ENCODE data around the gene TNS3. TPM values are rescaled to one million over a fixed set of nuclear protein-coding genes. Genes with fewer than 3 reads are reported as not detected.

Gene TNS3
- polyA plus RNA-seq, 1 of the 3 experiments (the other 2 are of a cell fraction) = 72.3 TPM

DNA sequence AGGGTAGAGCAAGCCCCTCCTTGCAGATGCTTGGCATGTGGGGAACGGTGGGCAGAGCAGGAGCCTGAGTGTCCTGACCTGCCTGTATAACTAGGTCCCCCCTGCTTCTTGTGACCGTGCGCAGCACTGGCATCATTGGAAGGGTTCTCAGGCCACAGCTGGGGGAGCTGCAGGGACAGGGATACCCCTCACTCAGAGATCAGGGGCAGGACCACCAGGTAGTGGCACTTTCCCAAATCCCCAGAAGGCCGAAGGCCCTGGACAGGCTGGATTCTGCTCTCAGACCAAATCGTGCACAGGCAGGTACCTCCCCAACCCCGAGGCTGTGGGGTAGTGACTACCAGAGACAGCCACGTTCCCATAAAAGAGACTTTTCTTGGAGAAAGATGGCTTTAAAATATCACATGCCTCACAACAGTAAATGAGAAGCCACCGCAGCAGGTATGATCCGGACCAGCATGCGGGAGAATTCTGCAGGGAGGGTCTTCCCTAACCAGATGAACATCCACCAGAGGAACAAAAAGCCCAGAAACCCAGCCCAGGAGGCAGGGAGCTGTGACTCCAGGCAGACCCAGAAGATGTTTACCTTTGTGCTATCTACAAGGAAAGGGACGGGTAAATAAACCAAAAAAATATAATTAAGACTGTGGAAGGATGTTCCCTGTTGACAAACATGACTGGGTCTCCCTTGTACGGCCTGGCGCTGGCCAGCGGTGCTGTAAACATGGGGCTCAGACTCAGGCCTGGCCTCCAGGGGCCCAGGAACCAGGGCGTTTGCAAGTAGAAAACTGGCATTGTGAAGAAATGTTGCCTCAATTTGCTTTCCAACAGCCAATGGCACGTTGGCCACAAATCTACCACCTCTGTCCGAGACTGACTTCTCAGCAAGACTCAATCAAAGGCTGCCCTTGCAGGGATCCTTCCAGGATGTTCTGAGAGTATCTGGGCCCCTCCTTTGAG lies 180.0 kb downstream of the TNS3 start:
- CTCF ChIA-PET = interaction anchor here (1.0 kb wide), 1 partner anchor 22 kb away, joined by 3 read pairs; no protein-coding TSS in a partner anchor
- Histone ChIP-seq H3K27ac (ENCODE audit: low read depth in 2 of 2, low read length in 1 of 2) (no peak overlapping the region), H3F3A (replicated peaks; ENCODE audit: insufficient read depth) (peaks cover 7% of the 10 kb centered on the region), H4K20me1 (ENCODE audit: insufficient read depth) (no peaks in the 10 kb centered on the region), H3K9me2 (no peaks in the 10 kb centered on the region), H2AFZ (ENCODE audit: low read depth) (no peak overlapping the region), H3K4me2 (no peak overlapping the region), H3K36me3 (replicated peaks in 1 of 2; ENCODE audit: control insufficient read depth in 1 of 2, insufficient read depth in 2 of 2, low read length in 1 of 2) (peaks cover 34 to 66% of the 10 kb centered on the region in 2 experiments), H3K4me1 (ENCODE audit: control insufficient read depth in 1 of 2, insufficient read depth in 2 of 2, low read depth in 1 of 2, low read length in 1 of 2) (peaks cover 0 to 18% of the 10 kb centered on the region in 2 experiments; a peak in 1 of 4 replicates), H3K79me2 (ENCODE audit: insufficient read depth) (no peaks in the 10 kb centered on the region), H3K4me3 (ENCODE audit: low read depth in 2 of 2, low read length in 1 of 2) (no peak overlapping the region), H3K27me3 (ENCODE audit: insufficient read depth) (no peaks in the 10 kb centered on the region), H3K9me3 (no peaks in the 10 kb centered on the region), H3K9ac (no peak overlapping the region)
- no peak for TF ChIP-seq MXI1 (IDR thresholded peaks at IDR 0.05; ENCODE audit: low read depth, low read length)
- no peak for TF ChIP-seq RXRA (IDR thresholded peaks at IDR 0.05; ENCODE audit: borderline replicate concordance, low read depth)
- no peak for TF ChIP-seq SIN3A (IDR thresholded peaks at IDR 0.05; ENCODE audit: borderline replicate concordance, low read depth, low read length)
- TF ChIP-seq TAF1 (IDR thresholded peaks at IDR 0.05; ENCODE audit: borderline replicate concordance, low read depth, low read length) = no peak
- TF ChIP-seq NFIC (IDR thresholded peaks at IDR 0.05; ENCODE audit: borderline replicate concordance) = no peak
- TF ChIP-seq RCOR1 (IDR thresholded peaks at IDR 0.05; ENCODE audit: low read length) = no peak
- no peak for TF ChIP-seq POLR2AphosphoS5 (IDR thresholded peaks at IDR 0.05; ENCODE audit: low read depth, low read length)
- TF ChIP-seq JUND (IDR thresholded peaks at IDR 0.05) = no peak
- no peak for TF ChIP-seq NRF1 (IDR thresholded peaks at IDR 0.05; ENCODE audit: low read depth, low read length)
- no peak for TF ChIP-seq CHD2 (IDR thresholded peaks at IDR 0.05; ENCODE audit: low read length, partially characterized antibody)
- TF ChIP-seq, protein P1, sequence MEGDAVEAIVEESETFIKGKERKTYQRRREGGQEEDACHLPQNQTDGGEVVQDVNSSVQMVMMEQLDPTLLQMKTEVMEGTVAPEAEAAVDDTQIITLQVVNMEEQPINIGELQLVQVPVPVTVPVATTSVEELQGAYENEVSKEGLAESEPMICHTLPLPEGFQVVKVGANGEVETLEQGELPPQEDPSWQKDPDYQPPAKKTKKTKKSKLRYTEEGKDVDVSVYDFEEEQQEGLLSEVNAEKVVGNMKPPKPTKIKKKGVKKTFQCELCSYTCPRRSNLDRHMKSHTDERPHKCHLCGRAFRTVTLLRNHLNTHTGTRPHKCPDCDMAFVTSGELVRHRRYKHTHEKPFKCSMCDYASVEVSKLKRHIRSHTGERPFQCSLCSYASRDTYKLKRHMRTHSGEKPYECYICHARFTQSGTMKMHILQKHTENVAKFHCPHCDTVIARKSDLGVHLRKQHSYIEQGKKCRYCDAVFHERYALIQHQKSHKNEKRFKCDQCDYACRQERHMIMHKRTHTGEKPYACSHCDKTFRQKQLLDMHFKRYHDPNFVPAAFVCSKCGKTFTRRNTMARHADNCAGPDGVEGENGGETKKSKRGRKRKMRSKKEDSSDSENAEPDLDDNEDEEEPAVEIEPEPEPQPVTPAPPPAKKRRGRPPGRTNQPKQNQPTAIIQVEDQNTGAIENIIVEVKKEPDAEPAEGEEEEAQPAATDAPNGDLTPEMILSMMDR (IDR thresholded peaks at IDR 0.05) = no peak
- TF ChIP-seq, protein P2, sequence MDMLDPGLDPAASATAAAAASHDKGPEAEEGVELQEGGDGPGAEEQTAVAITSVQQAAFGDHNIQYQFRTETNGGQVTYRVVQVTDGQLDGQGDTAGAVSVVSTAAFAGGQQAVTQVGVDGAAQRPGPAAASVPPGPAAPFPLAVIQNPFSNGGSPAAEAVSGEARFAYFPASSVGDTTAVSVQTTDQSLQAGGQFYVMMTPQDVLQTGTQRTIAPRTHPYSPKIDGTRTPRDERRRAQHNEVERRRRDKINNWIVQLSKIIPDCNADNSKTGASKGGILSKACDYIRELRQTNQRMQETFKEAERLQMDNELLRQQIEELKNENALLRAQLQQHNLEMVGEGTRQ (IDR thresholded peaks at IDR 0.05; ENCODE audit: borderline replicate concordance, low read depth, low read length) = no peak
- no peak for DNase-seq
- 93% methylated on average over 15 of the region's 17 CpGs for WGBS (ENCODE audit: low lambda C conversion rate)
- POLR2A ChIA-PET = no interaction called here

DNA sequence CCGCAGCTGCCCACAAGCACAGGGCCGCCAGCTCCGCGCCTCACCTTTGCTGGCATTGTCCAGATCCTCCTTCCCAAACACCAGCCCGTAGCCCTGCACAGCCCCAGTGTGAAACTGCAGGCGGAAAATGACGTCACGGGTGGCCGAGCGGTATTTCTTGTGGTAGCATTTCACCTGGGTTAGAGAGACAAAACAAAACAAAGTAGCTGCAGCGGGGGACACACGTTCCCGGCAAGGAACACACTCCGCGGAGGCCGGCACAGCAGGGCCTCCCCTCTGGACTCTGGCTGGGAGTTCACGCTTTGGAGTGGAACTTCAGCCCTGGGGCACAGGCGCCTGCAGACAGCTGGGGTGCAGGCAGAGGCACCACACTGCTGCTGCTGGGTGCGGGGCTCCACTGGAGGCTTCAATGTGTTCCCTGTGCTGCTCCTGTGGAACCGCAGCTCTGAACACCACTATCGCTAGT lies 181.1 kb downstream of the TNS3 start:
- no peak overlapping the region for H3K4me2 ChIP-seq
- H3K27me3 ChIP-seq (ENCODE audit: insufficient read depth) = no peaks in the 10 kb centered on the region
- peaks cover 0 to 7% of the 10 kb centered on the region in 2 experiments; a peak in 1 of 4 replicates for H3K4me1 ChIP-seq (ENCODE audit: control insufficient read depth in 1 of 2, insufficient read depth in 2 of 2, low read depth in 1 of 2, low read length in 1 of 2)
- H4K20me1 ChIP-seq (ENCODE audit: insufficient read depth) = no peaks in the 10 kb centered on the region
- ChIA-PET POLR2A (no interaction called here), CTCF (interaction anchor here (1.0 to 1.1 kb wide), 2 partner anchors 21 to 135 kb away, joined by 3 read pairs; no protein-coding TSS in a partner anchor)
- no peaks in the 10 kb centered on the region for H3K9me2 ChIP-seq
- H3K79me2 ChIP-seq (ENCODE audit: insufficient read depth) = no peaks in the 10 kb centered on the region
- no peak overlapping the region for H2AFZ ChIP-seq (ENCODE audit: low read depth)
- WGBS (ENCODE audit: low lambda C conversion rate) = 93% methylated on average over 16 of the region's 21 CpGs
- no peak overlapping the region for H3K4me3 ChIP-seq (ENCODE audit: low read depth in 2 of 2, low read length in 1 of 2)
- H3F3A ChIP-seq (replicated peaks; ENCODE audit: insufficient read depth) = peaks cover 7% of the 10 kb centered on the region
- H3K9ac ChIP-seq = no peak overlapping the region
- H3K36me3 ChIP-seq (replicated peaks in 1 of 2; ENCODE audit: control insufficient read depth in 1 of 2, insufficient read depth in 2 of 2, low read length in 1 of 2) = peaks cover 45 to 66% of the 10 kb centered on the region in 2 experiments
- DNase-seq = no peak
- no peak overlapping the region for H3K27ac ChIP-seq (ENCODE audit: low read depth in 2 of 2, low read length in 1 of 2)
- no peaks in the 10 kb centered on the region for H3K9me3 ChIP-seq
- no peak for TF ChIP-seq JUND (IDR thresholded peaks at IDR 0.05)
- TF ChIP-seq, protein P3, sequence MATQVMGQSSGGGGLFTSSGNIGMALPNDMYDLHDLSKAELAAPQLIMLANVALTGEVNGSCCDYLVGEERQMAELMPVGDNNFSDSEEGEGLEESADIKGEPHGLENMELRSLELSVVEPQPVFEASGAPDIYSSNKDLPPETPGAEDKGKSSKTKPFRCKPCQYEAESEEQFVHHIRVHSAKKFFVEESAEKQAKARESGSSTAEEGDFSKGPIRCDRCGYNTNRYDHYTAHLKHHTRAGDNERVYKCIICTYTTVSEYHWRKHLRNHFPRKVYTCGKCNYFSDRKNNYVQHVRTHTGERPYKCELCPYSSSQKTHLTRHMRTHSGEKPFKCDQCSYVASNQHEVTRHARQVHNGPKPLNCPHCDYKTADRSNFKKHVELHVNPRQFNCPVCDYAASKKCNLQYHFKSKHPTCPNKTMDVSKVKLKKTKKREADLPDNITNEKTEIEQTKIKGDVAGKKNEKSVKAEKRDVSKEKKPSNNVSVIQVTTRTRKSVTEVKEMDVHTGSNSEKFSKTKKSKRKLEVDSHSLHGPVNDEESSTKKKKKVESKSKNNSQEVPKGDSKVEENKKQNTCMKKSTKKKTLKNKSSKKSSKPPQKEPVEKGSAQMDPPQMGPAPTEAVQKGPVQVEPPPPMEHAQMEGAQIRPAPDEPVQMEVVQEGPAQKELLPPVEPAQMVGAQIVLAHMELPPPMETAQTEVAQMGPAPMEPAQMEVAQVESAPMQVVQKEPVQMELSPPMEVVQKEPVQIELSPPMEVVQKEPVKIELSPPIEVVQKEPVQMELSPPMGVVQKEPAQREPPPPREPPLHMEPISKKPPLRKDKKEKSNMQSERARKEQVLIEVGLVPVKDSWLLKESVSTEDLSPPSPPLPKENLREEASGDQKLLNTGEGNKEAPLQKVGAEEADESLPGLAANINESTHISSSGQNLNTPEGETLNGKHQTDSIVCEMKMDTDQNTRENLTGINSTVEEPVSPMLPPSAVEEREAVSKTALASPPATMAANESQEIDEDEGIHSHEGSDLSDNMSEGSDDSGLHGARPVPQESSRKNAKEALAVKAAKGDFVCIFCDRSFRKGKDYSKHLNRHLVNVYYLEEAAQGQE (IDR thresholded peaks at IDR 0.05; ENCODE audit: low read depth, low read length) = no peak
- TF ChIP-seq NFIC (IDR thresholded peaks at IDR 0.05; ENCODE audit: borderline replicate concordance) = no peak
- TF ChIP-seq, protein P4, sequence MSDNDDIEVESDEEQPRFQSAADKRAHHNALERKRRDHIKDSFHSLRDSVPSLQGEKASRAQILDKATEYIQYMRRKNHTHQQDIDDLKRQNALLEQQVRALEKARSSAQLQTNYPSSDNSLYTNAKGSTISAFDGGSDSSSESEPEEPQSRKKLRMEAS (IDR thresholded peaks at IDR 0.05; ENCODE audit: low read depth) = no peak
- TF ChIP-seq, protein P5, sequence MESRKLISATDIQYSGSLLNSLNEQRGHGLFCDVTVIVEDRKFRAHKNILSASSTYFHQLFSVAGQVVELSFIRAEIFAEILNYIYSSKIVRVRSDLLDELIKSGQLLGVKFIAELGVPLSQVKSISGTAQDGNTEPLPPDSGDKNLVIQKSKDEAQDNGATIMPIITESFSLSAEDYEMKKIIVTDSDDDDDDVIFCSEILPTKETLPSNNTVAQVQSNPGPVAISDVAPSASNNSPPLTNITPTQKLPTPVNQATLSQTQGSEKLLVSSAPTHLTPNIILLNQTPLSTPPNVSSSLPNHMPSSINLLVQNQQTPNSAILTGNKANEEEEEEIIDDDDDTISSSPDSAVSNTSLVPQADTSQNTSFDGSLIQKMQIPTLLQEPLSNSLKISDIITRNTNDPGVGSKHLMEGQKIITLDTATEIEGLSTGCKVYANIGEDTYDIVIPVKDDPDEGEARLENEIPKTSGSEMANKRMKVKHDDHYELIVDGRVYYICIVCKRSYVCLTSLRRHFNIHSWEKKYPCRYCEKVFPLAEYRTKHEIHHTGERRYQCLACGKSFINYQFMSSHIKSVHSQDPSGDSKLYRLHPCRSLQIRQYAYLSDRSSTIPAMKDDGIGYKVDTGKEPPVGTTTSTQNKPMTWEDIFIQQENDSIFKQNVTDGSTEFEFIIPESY (IDR thresholded peaks at IDR 0.05; ENCODE audit: borderline replicate concordance, low read depth) = no peak

Data from SK-N-SH (cell line).